Lower lobe of right lung (tissue), 2 donors: ENCODE results near the gene DIO2. TPM values are rescaled to one million over a fixed set of nuclear protein-coding genes. Genes with fewer than 3 reads are reported as not detected.

Experiments
- ATAC-seq, 2 donors: fragments of 200-7000 bp; cut with Tn5 transposase; one replicate each; pipeline ENCODE4 v1.9.1; 2020 to 2022; ENCODE audit warnings: mild to moderate bottlenecking in 2 of 2, moderate library complexity in 2 of 2
- DNase-seq: peaks from one replicate; pipeline ENCODE4 v3.0.0-alpha.2; 2020
- H3K27ac ChIP-seq: fragments of 200-600 bp; one replicate; pipeline ENCODE4 v1.8.0; 2022
- H3K27me3 ChIP-seq: fragments of 200-600 bp; one replicate; pipeline ENCODE4 v1.8.0; 2022; ENCODE audit warnings: low read depth
- H3K36me3 ChIP-seq: fragments of 200-600 bp; one replicate; pipeline ENCODE4 v1.8.0; 2022; ENCODE audit warnings: mild to moderate bottlenecking
- H3K4me1 ChIP-seq: fragments of 200-600 bp; one replicate; pipeline ENCODE4 v1.8.0; 2022
- H3K4me3 ChIP-seq: fragments of 200-600 bp; one replicate; pipeline ENCODE4 v1.8.0; 2022; ENCODE audit warnings: mild to moderate bottlenecking
- H3K9me3 ChIP-seq: fragments of 200-600 bp; one replicate; pipeline ENCODE4 v1.8.0; 2022
- intact Hi-C: fragments of 100-400 bp; cut with DNase I; formaldehyde crosslinking; loops from one replicate; pipeline ENCODE4 v1.11.0; 2022
- total RNA-seq: library from RNA; stranded (reverse); fragmentation: NEBNext Ultra II Directional; extraction: Animal tissue kit (Norgen Biotek cat#: 25700); gene quantifications from one replicate; pipeline ENCODE4 v1.2.1, GENCODE V29; 2021
- TF ChIP-seq, protein P1 (sequence below): fragments of 200-600 bp; IDR thresholded peaks from one replicate; pipeline ENCODE4 v1.8.0; 2022; ENCODE audit warnings: antibody characterized with exemption, mild to moderate bottlenecking
- donor health status: DM: no; HTN: yes; CAD: no; lungs with severe emphysema.

DIO2 gene
- total RNA-seq, 1 donor from 2014 or later, result 0.62 TPM

DNA sequence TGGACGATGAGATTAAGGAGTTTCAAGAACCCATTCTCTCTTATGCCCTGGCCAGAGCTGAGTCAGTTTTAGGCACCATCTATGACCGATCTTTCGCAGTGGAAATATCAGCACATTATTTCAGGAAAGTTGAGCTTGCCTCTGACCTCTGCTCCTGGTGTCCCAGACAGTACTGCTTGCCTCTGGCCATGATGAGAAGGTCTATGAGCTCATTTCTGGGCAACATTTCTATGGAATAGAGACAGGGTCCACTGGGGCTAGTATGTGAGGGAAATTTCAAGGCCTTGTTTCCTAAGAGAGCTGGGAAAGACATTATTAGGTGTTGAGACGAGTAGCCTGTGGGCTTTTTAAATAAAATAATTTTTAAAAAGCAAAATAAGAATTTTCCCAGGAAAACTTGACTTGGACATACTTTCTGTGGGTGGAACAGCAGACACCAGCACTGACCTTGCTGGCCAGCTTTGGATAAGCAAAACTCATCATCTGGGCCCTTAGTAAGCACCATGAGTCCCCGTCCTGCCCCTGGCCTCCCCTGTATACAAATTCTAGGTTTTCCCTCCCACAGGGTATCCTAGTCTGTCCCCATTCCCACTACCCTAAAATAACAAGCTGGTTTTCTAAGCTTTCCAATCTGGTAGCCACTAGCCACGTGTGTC, 43.4 kb downstream of the DIO2 start:
- DNase-seq (no peak), ATAC-seq (no peak)
- intact Hi-C loops, result no loop called here
- Histone ChIP-seq H3K4me3 (no peak overlapping the region), H3K27ac (no peak overlapping the region), H3K9me3 (no peaks in the 10 kb centered on the region), H3K27me3 (no peaks in the 10 kb centered on the region), H3K36me3 (no peaks in the 10 kb centered on the region), H3K4me1 (no peaks in the 10 kb centered on the region)
- TF ChIP-seq, protein P1, sequence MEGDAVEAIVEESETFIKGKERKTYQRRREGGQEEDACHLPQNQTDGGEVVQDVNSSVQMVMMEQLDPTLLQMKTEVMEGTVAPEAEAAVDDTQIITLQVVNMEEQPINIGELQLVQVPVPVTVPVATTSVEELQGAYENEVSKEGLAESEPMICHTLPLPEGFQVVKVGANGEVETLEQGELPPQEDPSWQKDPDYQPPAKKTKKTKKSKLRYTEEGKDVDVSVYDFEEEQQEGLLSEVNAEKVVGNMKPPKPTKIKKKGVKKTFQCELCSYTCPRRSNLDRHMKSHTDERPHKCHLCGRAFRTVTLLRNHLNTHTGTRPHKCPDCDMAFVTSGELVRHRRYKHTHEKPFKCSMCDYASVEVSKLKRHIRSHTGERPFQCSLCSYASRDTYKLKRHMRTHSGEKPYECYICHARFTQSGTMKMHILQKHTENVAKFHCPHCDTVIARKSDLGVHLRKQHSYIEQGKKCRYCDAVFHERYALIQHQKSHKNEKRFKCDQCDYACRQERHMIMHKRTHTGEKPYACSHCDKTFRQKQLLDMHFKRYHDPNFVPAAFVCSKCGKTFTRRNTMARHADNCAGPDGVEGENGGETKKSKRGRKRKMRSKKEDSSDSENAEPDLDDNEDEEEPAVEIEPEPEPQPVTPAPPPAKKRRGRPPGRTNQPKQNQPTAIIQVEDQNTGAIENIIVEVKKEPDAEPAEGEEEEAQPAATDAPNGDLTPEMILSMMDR, result no peak

DNA sequence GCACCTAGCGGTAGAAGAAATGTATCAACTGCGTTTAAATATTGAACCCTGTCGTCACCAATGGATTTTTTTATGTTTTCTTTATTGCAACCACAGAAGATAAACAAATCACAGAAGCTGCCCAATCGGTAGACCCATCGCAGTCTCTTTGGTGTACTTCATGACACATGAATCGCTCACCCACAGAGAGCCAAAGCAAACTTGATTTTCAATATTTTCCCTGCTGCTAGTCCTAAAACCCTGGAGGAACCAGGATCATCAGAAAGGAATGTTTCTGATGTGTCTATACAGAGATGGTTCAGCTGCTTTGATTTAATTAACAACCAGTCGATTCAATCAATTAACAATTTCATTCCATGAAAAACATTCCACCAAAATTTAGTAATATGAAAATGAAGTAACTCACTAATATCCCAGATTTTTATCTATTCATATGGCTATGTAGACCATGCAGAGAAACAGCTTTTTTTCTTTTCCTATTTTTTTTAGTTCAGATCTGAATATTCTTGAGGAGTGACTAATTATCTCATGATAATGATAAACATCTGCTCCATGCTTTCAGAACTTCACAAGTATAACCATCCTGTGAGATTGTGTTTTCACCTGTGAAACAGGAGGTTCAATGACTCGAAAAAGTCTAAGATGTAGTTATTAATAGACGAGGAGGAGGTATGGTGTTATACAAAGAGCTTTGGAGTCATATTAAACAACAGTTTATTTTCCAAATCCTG, 46.1 kb downstream of the DIO2 start:
- H3K27me3 ChIP-seq, result no peaks in the 10 kb centered on the region
- H3K9me3 ChIP-seq, result no peaks in the 10 kb centered on the region
- ATAC-seq (no peak), DNase-seq (no peak)
- intact Hi-C loops, result no loop called here
- no peak overlapping the region for H3K27ac ChIP-seq
- H3K4me3 ChIP-seq, result no peak overlapping the region
- H3K36me3 ChIP-seq, result no peaks in the 10 kb centered on the region
- TF ChIP-seq, protein P1, result no peak
- H3K4me1 ChIP-seq, result no peaks in the 10 kb centered on the region

DNA sequence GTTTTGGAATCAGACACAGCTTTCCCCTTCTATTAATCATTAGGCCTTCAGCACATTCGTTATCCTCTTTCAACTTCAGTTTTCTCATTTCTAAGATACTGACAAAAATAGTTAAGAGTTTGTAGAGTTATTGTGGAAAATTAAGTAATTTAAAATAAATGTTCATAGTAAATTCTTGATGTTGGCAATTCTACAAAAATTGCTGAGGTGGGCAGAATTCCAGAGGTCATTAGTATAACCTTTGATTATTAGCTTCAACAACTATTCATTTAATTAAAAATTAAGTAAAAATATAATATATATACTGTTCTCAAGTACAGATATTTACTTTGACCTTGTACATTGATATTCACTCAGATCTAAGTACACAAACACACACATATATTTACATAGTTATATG, 58.5 kb downstream of the DIO2 start:
- Histone ChIP-seq H3K27me3 (no peaks in the 10 kb centered on the region), H3K4me3 (no peak overlapping the region), H3K9me3 (no peaks in the 10 kb centered on the region), H3K36me3 (no peaks in the 10 kb centered on the region), H3K4me1 (no peaks in the 10 kb centered on the region), H3K27ac (no peak overlapping the region)
- TF ChIP-seq, protein P1, result no peak
- intact Hi-C loops, result no loop called here
- no peak for ATAC-seq
- DNase-seq, result no peak

DNA sequence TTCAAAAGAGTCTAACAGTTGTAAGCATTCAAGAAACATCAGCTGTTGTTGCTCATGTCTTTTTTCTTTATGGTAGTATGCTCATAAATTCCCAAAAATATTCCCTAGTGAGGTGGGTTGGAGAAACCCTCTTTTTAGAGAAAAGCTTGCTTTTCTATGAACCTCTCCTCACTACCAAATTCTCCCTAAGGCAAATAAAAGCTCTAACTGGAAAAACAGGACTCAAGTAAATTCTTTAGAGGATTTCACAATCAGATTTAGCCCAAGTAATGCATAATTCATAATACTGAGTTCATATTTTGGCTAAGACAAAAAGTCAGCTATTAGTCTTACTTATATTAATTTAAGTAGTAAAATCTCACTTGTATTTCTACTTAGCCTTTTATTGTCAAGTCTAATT, 59.1 kb downstream of the DIO2 start:
- no peak overlapping the region for H3K4me3 ChIP-seq
- no peak for DNase-seq
- H3K27ac ChIP-seq, result no peak overlapping the region
- no peak for ATAC-seq
- H3K4me1 ChIP-seq, result no peaks in the 10 kb centered on the region
- H3K36me3 ChIP-seq, result no peaks in the 10 kb centered on the region
- H3K9me3 ChIP-seq, result no peaks in the 10 kb centered on the region
- H3K27me3 ChIP-seq, result no peaks in the 10 kb centered on the region
- intact Hi-C loops, result no loop called here
- TF ChIP-seq, protein P1, result no peak

DNA sequence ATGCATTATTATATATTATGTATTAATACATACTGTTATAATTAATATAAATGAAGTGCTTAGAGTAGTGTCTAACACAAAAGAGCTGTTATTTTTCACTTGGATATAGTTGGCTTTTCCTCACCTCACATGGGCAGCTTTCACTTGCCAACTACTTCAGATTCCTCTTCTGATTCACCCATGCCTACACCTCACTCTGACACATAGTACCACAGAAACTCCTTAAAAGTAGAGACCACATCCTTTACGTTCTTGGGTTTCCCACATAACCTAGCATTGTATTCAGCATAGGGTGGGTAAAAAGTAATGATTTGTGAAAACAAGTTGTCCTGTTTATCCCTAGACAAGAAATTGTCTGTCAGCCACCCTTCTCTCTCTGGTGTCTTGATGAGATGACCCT, 61.0 kb downstream of the DIO2 start:
- TF ChIP-seq, protein P1, result no peak
- intact Hi-C loops, result no loop called here
- H3K27me3 ChIP-seq, result no peaks in the 10 kb centered on the region
- H3K27ac ChIP-seq, result no peak overlapping the region
- no peaks in the 10 kb centered on the region for H3K36me3 ChIP-seq
- DNase-seq, result no peak
- no peak overlapping the region for H3K4me3 ChIP-seq
- H3K9me3 ChIP-seq, result no peaks in the 10 kb centered on the region
- no peak for ATAC-seq
- H3K4me1 ChIP-seq, result no peaks in the 10 kb centered on the region
